Measurements from ENCODE around the gene GSN.

GRCh38 chr9:121372239-121373010 is 104.5 kb downstream of the GSN start:
- no peak for TF ChIP-seq CTCF (IDR thresholded peaks at IDR 0.05 in 2 of 3, conservative IDR thresholded peaks at IDR 0.05 in 1 of 3; ENCODE audit: control insufficient read depth in 2 of 3, extremely low read depth in 1 of 3, insufficient read depth in 1 of 3, low read depth in 3 of 3, low read length in 3 of 3)
- TF ChIP-seq ATF3 (IDR thresholded peaks at IDR 0.05; ENCODE audit: borderline replicate concordance, extremely low read depth, low read depth, low read length) = no peak
- no peak for TF ChIP-seq POLR2AphosphoS5 (IDR thresholded peaks at IDR 0.05; ENCODE audit: low read length)
- no peak for TF ChIP-seq MXI1 (IDR thresholded peaks at IDR 0.05; ENCODE audit: low read depth, low read length)
- no peak for TF ChIP-seq RCOR1 (conservative IDR thresholded peaks at IDR 0.05; ENCODE audit: low read depth, low read length)
- no peak for TF ChIP-seq TCF12 (IDR thresholded peaks at IDR 0.05; ENCODE audit: low read depth, low read length)
- no peak for TF ChIP-seq BACH1 (IDR thresholded peaks at IDR 0.05; ENCODE audit: borderline replicate concordance)
- no peak for TF ChIP-seq JUND (IDR thresholded peaks at IDR 0.05; ENCODE audit: low read depth, low read length)
- TF ChIP-seq POLR2A (IDR thresholded peaks at IDR 0.05; ENCODE audit: low read depth, low read length) = no peak
